Gastrocnemius medialis (tissue), 4 donors: Measurements from ENCODE around the gene CACNG7. TPM values are rescaled to one million over a fixed set of nuclear protein-coding genes. Genes with fewer than 3 reads are reported as not detected.

Experiments used
- ATAC-seq, 2 donors: fragments of 150-250 bp; one replicate each; pipeline ENCODE4 v1.9.1; 2016
- DNase-seq, 2 donors: peaks; one replicate each; pipeline ENCODE4 v3.0.0-alpha.2; 2019
- H3K27ac ChIP-seq, 4 donors: fragments of 200-600 bp; sonication (generic); 1 replicate in 1 of 4; 2 replicates in 3 of 4; pipeline ENCODE4 v1.5.1; 2016 to 2018; ENCODE audit warnings: mild to moderate bottlenecking in 2 of 4, moderate library complexity in 1 of 4
- H3K27me3 ChIP-seq, 3 donors: fragments of 200-600 bp; sonication (generic) in 2 of 3; 1 replicate in 1 of 3; 2 replicates in 2 of 3; pipeline versions ENCODE4 v1.5.1 to v1.6.0; 2016 to 2019; ENCODE audit warnings: mild to moderate bottlenecking in 1 of 3, moderate library complexity in 1 of 3
- H3K36me3 ChIP-seq, 2 donors: fragments of 200-600 bp; sonication (generic) in 1 of 2; one replicate each; pipeline ENCODE4 v1.5.1; 2017 to 2018
- H3K4me1 ChIP-seq, 2 donors: fragments of 200-600 bp; sonication (generic) in 1 of 2; one replicate each; pipeline ENCODE4 v1.5.1; 2016 to 2017; ENCODE audit warnings: mild to moderate bottlenecking in 2 of 2
- H3K4me3 ChIP-seq, 4 donors: fragments of 200-600 bp; sonication (generic) in 3 of 4; 1 replicate in 1 of 4; 2 replicates in 3 of 4; pipeline ENCODE4 v1.5.1; 2016 to 2019; ENCODE audit warnings: mild to moderate bottlenecking in 2 of 4
- H3K9me3 ChIP-seq, 3 donors: fragments of 200-600 bp; sonication (generic) in 2 of 3; 1 replicate in 1 of 3; 2 replicates in 2 of 3; pipeline ENCODE4 v1.5.1; 2016 to 2019
- CTCF ChIP-seq, 5 experiments: fragments of 450-650 bp in 3 of 5; fragments of 200-600 bp in 2 of 5; sonication (generic) in 2 of 5; IDR thresholded peaks in 4 of 5; conservative IDR thresholded peaks in 1 of 5; 1 replicate in 4 of 5; 2 replicates in 1 of 5; pipeline ENCODE4 v1.5.1; 2016 to 2019; ENCODE audit warnings: antibody characterized with exemption in 5 of 5, mild to moderate bottlenecking in 3 of 5, moderate library complexity in 3 of 5
- POLR2A ChIP-seq, 2 donors: fragments of 450-650 bp; IDR thresholded peaks; one replicate each; pipeline ENCODE4 v1.6.1; 2017; ENCODE audit warnings: antibody characterized with exemption in 2 of 2, mild to moderate bottlenecking in 2 of 2, moderate library complexity in 2 of 2
- in situ Hi-C, 4 donors: fragments of 200-750 bp; cut with MboI; loops; one replicate each; pipeline versions ENCODE4 v1.15.0 to v1.8.0; 2017; ENCODE audit warnings: low sequenced_read_pairs in 4 of 4
- intact Hi-C: fragments of 100-400 bp; cut with DNase I; formaldehyde crosslinking; loops from one replicate; pipeline ENCODE4 v1.15.1; 2023; ENCODE audit warnings: low total_unique reads
- total RNA-seq, 4 donors: library from RNA; depleted of rRNA; stranded (reverse); fragments of >200 nt; gene quantifications; one replicate each; pipeline versions ENCODE4 v1.1.0 to v1.2.3, GENCODE V29; 2016

Gene CACNG7
- total RNA-seq, 4 donors from 2014 or later, result not detected

DNA sequence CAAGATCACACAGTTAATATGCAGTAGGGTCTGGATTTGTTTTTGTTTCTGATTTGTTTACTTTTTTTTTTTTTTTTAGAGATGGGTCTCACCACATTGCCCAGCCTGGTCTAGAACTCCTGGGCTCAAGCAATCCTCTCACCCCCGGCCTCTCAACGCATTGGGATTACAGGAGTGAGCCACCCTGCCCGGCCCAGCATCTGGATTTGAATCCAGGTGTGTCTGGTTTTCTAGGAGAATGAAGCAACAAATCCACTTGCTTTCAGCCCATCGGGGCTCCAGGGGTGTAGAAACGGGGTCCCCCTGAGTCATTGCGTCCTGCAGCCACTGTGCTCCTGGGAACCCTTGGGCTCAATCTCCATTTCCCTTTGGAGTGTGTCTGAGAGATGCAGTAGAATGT, 60.3 kb downstream of the CACNG7 start:
- no peak overlapping the region for H3K4me3 ChIP-seq
- no peak for DNase-seq
- peaks cover 5 to 20% (median 10%) of the 10 kb centered on the region in 3 donors for H3K27me3 ChIP-seq
- TF ChIP-seq POLR2A (IDR thresholded peaks at IDR 0.05), result no peak
- no peak for TF ChIP-seq CTCF (IDR thresholded peaks at IDR 0.05 in 4 of 5, conservative IDR thresholded peaks at IDR 0.05 in 1 of 5)
- intact Hi-C loops (no loop called here), in situ Hi-C loops (no loop called here)
- H3K27ac ChIP-seq, result no peak overlapping the region
- no peak for ATAC-seq
- H3K36me3 ChIP-seq, result no peaks in the 10 kb centered on the region
- H3K9me3 ChIP-seq, result no peaks in the 10 kb centered on the region
- H3K4me1 ChIP-seq, result no peaks in the 10 kb centered on the region

- Histone ChIP-seq H3K4me3 (no peak overlapping the region), H3K4me1 (no peaks in the 10 kb centered on the region), H3K27me3 (peaks cover 0 to 4% (median 0%) of the 10 kb centered on the region in 3 donors), H3K36me3 (no peaks in the 10 kb centered on the region), H3K27ac (no peak overlapping the region), H3K9me3 (no peaks in the 10 kb centered on the region)
- TF ChIP-seq POLR2A (IDR thresholded peaks at IDR 0.05) (no peak), CTCF (IDR thresholded peaks at IDR 0.05 in 4 of 5, conservative IDR thresholded peaks at IDR 0.05 in 1 of 5) (no peak)
- intact Hi-C loops (no loop called here), in situ Hi-C loops (loop anchor here in 1 of 4 donors (10.0 kb wide), 1 partner anchor 143 kb away; the partner anchor contains the start of genes PRPF31 and TFPT)
- ATAC-seq (no peak), DNase-seq (no peak)
These were observed 62.6 kb downstream of the CACNG7 start for GRCh38 chr19:53971673-53972072.

- Histone ChIP-seq H3K27me3 (peaks cover 0 to 19% (median 5%) of the 10 kb centered on the region in 3 donors), H3K36me3 (no peaks in the 10 kb centered on the region), H3K4me1 (peaks cover 13 to 18% of the 10 kb centered on the region in 2 donors), H3K9me3 (no peaks in the 10 kb centered on the region), H3K27ac (peak overlapping the region; percentile 49 to 72 (median 68)), H3K4me3 (peak overlapping the region; percentile 48 to 59 (median 53))
- peak; percentile 69 to 81 for ATAC-seq
- intact Hi-C loops (loop anchor here (1.0 to 5.0 kb wide), 4 partner anchors 125 to 545 kb away; partner anchors contain the start of genes NDUFA3, OSCAR, PRPF31 and RPS9), in situ Hi-C loops (loop anchor here in 1 of 4 donors (10.0 kb wide), 1 partner anchor 137 kb away; the partner anchor contains the start of genes PRPF31 and TFPT)
- peak; percentile 76 to 77 for DNase-seq
- no peak for TF ChIP-seq CTCF (IDR thresholded peaks at IDR 0.05 in 4 of 5, conservative IDR thresholded peaks at IDR 0.05 in 1 of 5)
- TF ChIP-seq POLR2A (IDR thresholded peaks at IDR 0.05), result no peak
These were observed 68.4 kb downstream of the CACNG7 start for GRCh38 chr19:53977429-53977990.

DNA sequence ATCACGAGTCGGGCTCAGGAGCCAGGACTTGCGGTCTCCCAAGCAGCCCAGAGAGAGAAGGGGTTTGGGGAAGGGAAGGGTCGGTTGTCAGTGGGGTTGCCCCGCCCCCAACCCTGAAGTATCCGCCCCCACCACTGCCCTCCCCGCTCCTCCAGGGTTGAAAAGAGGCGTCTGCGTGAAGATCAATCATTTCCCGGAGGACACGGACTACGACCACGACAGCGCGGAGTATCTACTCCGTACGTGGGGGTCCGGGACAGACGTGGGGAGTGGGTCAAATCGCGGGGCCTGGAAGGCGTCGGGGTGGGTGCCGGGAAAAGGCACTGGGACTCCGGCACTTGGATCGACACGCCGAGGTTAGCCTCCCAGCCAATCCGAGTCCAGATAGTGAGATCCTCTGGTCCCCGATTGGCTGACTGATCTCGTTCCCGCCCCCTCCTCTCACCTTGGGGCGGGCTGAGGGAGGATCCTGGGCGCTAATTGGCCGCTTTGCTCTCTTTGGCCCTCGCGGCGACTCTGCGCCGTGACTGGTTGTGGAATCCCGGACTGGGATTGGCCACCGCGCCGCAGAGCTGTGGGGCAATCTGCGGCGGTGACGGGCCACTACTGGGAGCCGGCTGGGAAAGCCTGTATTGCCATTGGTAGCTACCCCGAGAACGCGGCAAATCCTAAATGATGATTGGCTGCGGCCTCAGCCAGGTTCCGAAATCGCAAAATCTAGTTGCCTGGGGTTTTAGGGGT, 69.1 kb downstream of the CACNG7 start:
- Histone ChIP-seq H3K9me3 (no peaks in the 10 kb centered on the region), H3K27me3 (peaks cover 0 to 19% (median 5%) of the 10 kb centered on the region in 3 donors), H3K36me3 (no peaks in the 10 kb centered on the region), H3K4me3 (peak overlapping the region; percentile 48 to 59 (median 53)), H3K4me1 (peaks cover 13 to 18% of the 10 kb centered on the region in 2 donors), H3K27ac (peak overlapping the region; percentile 49 to 72 (median 68))
- ATAC-seq, result peak; percentile 65 to 86
- intact Hi-C loops, result loop anchor here (1.0 to 5.0 kb wide), 4 partner anchors 124 to 546 kb away; partner anchors contain the start of genes NDUFA3, OSCAR, PRPF31 and RPS9
- in situ Hi-C loops, result loop anchor here in 1 of 4 donors (10.0 kb wide), 1 partner anchor 137 kb away; the partner anchor contains the start of genes PRPF31 and TFPT
- TF ChIP-seq CTCF (IDR thresholded peaks at IDR 0.05 in 4 of 5, conservative IDR thresholded peaks at IDR 0.05 in 1 of 5), result no peak
- no peak for TF ChIP-seq POLR2A (IDR thresholded peaks at IDR 0.05)
- peak; percentile 77 to 90 for DNase-seq
